Transverse colon (tissue), 4 donors: ENCODE data around the gene WT1. TPM values are rescaled to one million over a fixed set of nuclear protein-coding genes. Genes with fewer than 3 reads are reported as not detected.
"Not testable (repeated sequence)": the region's sequence is repeated elsewhere in the genome, so short reads cannot be mapped to it uniquely, and the experiment has no call there.

Experiments
- DNase-seq: peaks from one replicate; pipeline ENCODE4 v3.0.0-alpha.2; 2019
- H3K27ac ChIP-seq, 4 donors: fragments of 200-600 bp; sonication (generic); 2 replicates each; pipeline ENCODE4 v1.5.1; 2016 to 2018; ENCODE audit warnings: inconsistent platforms in 4 of 4
- H3K27me3 ChIP-seq: fragments of 200-600 bp; sonication (generic); 2 replicates; pipeline ENCODE4 v1.5.1; 2017; ENCODE audit warnings: inconsistent platforms
- H3K36me3 ChIP-seq, 4 donors: fragments of 200-600 bp; sonication (generic); 2 replicates each; pipeline ENCODE4 v1.5.1; 2017 to 2019; ENCODE audit warnings: inconsistent platforms in 4 of 4
- H3K4me1 ChIP-seq, 4 donors: fragments of 200-600 bp; sonication (generic); 2 replicates each; pipeline ENCODE4 v1.5.1; 2017 to 2020; ENCODE audit warnings: inconsistent platforms in 4 of 4
- H3K4me3 ChIP-seq, 4 donors: fragments of 200-600 bp; sonication (generic); 1 replicate in 1 of 4; 2 replicates in 3 of 4; pipeline versions ENCODE4 v1.5.1 to v1.6.1; 2017 to 2019; ENCODE audit warnings: inconsistent platforms in 4 of 4
- H3K9me3 ChIP-seq, 2 donors: fragments of 200-600 bp; sonication (generic); 2 replicates each; pipeline ENCODE4 v1.5.1; 2017 to 2019; ENCODE audit warnings: inconsistent platforms in 2 of 2
- EP300 ChIP-seq: sonication (generic); formaldehyde crosslinking; IDR thresholded peaks from one replicate; pipeline ENCODE4 v1.6.1; 2017; ENCODE audit warnings: antibody characterized with exemption, low read depth
- POLR2A ChIP-seq: fragments of 450-650 bp; IDR thresholded peaks from one replicate; pipeline ENCODE4 v1.6.1; 2016; ENCODE audit warnings: antibody characterized with exemption, mild to moderate bottlenecking, moderate library complexity
- POLR2AphosphoS5 ChIP-seq, 3 donors: sonication (generic); formaldehyde crosslinking; IDR thresholded peaks; one replicate each; pipeline ENCODE4 v1.6.1; 2016; ENCODE audit warnings: antibody characterized with exemption in 3 of 3
- WGBS, 2 donors: methylation state at CpG; one replicate each; pipeline ENCODE4 v1.1.5; 2018; ENCODE audit warnings: low coverage in 1 of 2; 5-methylcytosine and 5-hydroxymethylcytosine counted together
- in situ Hi-C, 4 donors: fragments of 200-750 bp; cut with MboI; loops; one replicate each; pipeline versions ENCODE4 v1.15.0 to v1.15.1; 2017; ENCODE audit warnings: low sequenced_read_pairs in 3 of 4, low pct_ligation_motif_present in 1 of 4, low pct_unique_long_range_greater_than_20kb in 1 of 4
- intact Hi-C: fragments of 100-400 bp; cut with DNase I; formaldehyde crosslinking; loops from one replicate; pipeline ENCODE4 v1.15.1; 2023; ENCODE audit warnings: low total_unique reads
- total RNA-seq, 4 donors: library from RNA; depleted of rRNA; stranded (reverse); fragments of >200 nt; gene quantifications; one replicate each; pipeline ENCODE4 v1.1.0, GENCODE V29; 2016
- TF ChIP-seq, protein P1 (sequence below), 5 experiments: fragments of 200-600 bp in 3 of 5; fragments of 450-650 bp in 2 of 5; sonication (generic) in 3 of 5; IDR thresholded peaks; 1 replicate in 2 of 5; 2 replicates in 3 of 5; pipeline ENCODE4 v1.5.1; 2016 to 2017; ENCODE audit warnings: antibody characterized with exemption in 5 of 5, inconsistent platforms in 3 of 5, mild to moderate bottlenecking in 2 of 5, moderate library complexity in 1 of 5

Gene WT1
- total RNA-seq, 4 donors from 2014 or later = 0.55 to 3.0 (median 0.95) TPM; not detected in 1

DNA sequence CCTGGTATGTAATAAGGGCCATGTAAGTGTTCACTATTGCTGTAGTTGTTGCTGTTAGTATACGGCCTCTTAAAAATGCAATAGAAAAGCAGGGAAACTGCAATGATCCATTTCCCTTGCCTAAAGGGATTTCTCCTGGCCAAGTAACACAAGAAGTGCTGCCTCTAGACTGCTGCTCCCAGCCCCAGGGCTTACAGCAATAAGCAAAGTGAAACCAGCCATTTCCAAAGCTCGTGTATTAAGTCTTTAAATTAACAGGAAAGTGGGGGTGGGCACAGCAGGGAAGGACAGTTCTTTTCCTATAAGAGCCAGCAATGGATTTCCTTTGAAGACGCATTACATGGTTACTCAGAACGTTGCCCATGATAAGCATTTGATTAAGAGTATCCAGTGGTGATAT, 36.9 kb upstream of the WT1 start:
- in situ Hi-C loops = no loop called here
- WGBS, 2 donors = 68 to 90% methylated on average over 3 to 4 of the region's 4 CpGs

DNA sequence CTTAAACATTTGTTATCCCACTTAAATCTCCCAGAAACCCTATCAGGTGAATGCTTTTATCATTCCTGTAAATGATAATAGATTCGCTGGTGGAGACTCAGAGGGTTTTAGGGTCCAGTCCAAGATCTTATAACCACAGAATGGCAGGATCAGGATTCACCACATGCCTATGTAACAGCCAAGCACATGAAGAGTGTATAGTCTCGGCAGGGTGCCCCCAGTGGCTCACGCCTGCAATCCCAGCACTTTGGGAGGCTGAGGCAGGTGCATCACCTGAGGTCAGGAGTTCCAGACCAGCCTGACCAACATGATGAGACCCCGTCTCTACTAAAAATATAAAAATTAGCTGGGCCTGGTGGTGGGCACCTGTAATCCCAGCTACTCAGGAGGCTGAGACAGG, 36.2 kb upstream of the WT1 start:
- in situ Hi-C loops = not testable (repeated sequence)
- 93% methylated on average over 4 of the region's 4 CpGs; no CpG with 5 or more reads in 1 of the 2 donors for WGBS, 2 donors

More for the DNA sequence above, 36.9 kb upstream of the WT1 start:
- no peaks in the 10 kb centered on the region for H3K4me1 ChIP-seq
- H3K36me3 ChIP-seq = no peaks in the 10 kb centered on the region
- TF ChIP-seq, protein P1, sequence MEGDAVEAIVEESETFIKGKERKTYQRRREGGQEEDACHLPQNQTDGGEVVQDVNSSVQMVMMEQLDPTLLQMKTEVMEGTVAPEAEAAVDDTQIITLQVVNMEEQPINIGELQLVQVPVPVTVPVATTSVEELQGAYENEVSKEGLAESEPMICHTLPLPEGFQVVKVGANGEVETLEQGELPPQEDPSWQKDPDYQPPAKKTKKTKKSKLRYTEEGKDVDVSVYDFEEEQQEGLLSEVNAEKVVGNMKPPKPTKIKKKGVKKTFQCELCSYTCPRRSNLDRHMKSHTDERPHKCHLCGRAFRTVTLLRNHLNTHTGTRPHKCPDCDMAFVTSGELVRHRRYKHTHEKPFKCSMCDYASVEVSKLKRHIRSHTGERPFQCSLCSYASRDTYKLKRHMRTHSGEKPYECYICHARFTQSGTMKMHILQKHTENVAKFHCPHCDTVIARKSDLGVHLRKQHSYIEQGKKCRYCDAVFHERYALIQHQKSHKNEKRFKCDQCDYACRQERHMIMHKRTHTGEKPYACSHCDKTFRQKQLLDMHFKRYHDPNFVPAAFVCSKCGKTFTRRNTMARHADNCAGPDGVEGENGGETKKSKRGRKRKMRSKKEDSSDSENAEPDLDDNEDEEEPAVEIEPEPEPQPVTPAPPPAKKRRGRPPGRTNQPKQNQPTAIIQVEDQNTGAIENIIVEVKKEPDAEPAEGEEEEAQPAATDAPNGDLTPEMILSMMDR (IDR thresholded peaks at IDR 0.05) = no peak
- TF ChIP-seq POLR2AphosphoS5 (IDR thresholded peaks at IDR 0.05) (no peak), POLR2A (no peak), EP300 (no peak)
- no peak for DNase-seq
- no peaks in the 10 kb centered on the region for H3K9me3 ChIP-seq
- H3K27me3 ChIP-seq = no peaks in the 10 kb centered on the region
- no peak overlapping the region for H3K27ac ChIP-seq
- no peak overlapping the region for H3K4me3 ChIP-seq
- intact Hi-C loops = no loop called here

DNA sequence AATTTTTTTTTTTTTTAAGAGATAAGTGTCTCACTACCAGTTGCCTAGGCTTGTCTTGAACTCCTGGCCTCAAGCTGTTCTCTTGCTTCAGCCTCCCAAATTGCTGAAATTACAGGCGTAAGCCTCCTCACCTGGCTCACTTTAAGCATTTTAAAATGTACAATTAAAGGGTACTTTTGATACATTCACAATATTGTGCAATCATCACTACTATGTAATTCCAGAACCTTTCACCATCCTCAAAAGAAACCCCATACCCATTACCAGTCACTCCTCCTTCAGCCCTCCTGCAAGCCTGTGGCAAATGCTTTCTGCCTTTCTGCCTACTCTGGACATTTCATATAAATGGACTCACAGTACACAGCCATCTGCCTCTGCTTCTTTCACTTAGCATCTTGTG, 34.5 kb upstream of the WT1 start:
- Histone ChIP-seq H3K4me1 (peaks cover 0 to 5% (median 0%) of the 10 kb centered on the region in 4 donors), H3K9me3 (no peaks in the 10 kb centered on the region), H3K4me3 (no peak overlapping the region), H3K36me3 (no peaks in the 10 kb centered on the region), H3K27ac (no peak overlapping the region), H3K27me3 (no peaks in the 10 kb centered on the region)
- intact Hi-C loops = no loop called here
- TF ChIP-seq POLR2AphosphoS5 (IDR thresholded peaks at IDR 0.05) = no peak
- TF ChIP-seq, protein P1 (IDR thresholded peaks at IDR 0.05) = no peak
- TF ChIP-seq EP300 = no peak
- no peak for TF ChIP-seq POLR2A
- in situ Hi-C loops = no loop called here
- 90 to 93% methylated on average over 1 of the region's 1 CpG for WGBS, 2 donors
- DNase-seq = no peak

More for the DNA sequence above, 36.2 kb upstream of the WT1 start:
- intact Hi-C loops, H3K27ac ChIP-seq, H3K36me3 ChIP-seq, H3K27me3 ChIP-seq, H3K4me1 ChIP-seq, H3K4me3 ChIP-seq, H3K9me3 ChIP-seq, DNase-seq: not testable (repeated sequence)

DNA sequence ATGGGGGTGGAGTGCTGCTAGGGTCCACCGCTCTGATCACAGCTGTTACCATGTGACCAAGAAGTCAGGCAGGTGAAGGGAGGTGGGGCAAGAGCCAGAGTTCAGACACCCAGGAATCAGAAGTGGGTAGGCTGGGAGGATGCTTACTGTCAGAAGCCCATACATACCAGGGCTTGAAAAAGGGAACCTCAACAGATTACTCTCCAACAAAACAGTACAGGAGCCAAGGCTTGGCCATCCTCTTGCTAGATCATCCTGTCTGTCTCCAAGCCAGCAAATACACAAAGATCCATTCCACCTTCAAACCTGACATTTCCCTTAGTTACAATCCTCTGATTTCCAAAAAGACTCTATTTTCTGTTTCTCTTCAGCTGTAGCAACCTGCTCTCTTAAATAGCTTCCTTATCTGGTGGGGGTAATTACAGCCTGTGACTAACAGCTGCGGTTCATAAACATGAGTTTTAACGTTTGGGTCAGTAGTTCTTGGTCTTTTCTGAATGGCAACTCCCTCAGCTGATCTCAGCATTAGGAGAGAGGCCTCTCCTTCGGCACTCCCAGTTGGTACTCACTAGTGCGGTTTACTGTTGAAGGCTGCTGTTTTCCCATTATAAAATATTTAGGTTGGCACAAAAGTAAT, 31.1 kb upstream of the WT1 start:
- WGBS, 2 donors = 17 to 35% methylated on average over 2 to 5 of the region's 5 CpGs
- Histone ChIP-seq H3K4me1 (peaks cover 0 to 5% (median 0%) of the 10 kb centered on the region in 4 donors), H3K4me3 (no peak overlapping the region), H3K27ac (no peak overlapping the region), H3K27me3 (no peaks in the 10 kb centered on the region), H3K9me3 (no peaks in the 10 kb centered on the region), H3K36me3 (no peaks in the 10 kb centered on the region)
- intact Hi-C loops (no loop called here), in situ Hi-C loops (no loop called here)
- no peak for DNase-seq
- TF ChIP-seq POLR2A = no peak
- no peak for TF ChIP-seq EP300
- no peak for TF ChIP-seq POLR2AphosphoS5 (IDR thresholded peaks at IDR 0.05)
- TF ChIP-seq, protein P1 (IDR thresholded peaks at IDR 0.05) = no peak

DNA sequence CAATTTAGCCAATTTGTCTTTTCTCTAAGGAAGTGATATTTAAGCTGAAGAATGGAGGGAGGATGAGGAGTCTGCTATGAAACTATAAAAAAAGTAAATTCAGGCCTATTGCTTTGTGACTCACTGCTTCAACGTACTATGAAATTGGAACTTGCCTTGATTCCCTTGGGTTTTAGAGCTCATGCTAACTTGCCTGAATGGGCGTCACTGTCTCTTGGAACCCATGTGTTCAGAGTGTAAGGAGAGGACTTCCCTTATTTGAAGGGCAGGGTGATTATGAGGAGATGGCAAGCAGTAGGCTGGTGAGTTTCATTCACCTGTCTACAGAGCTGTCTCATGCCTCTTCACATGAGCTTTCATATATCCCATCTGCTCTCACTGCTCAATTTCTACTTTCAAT, 28.7 kb upstream of the WT1 start:
- intact Hi-C loops = no loop called here
- in situ Hi-C loops = no loop called here

More for the DNA sequence above, 28.7 kb upstream of the WT1 start:
- no peaks in the 10 kb centered on the region for H3K36me3 ChIP-seq
- H3K9me3 ChIP-seq = no peaks in the 10 kb centered on the region
- WGBS, 2 donors = 82% methylated on average over 2 of the region's 2 CpGs; no CpG with 5 or more reads in 1 of the 2 donors
- no peak for DNase-seq
- peaks cover 0 to 5% (median 0%) of the 10 kb centered on the region in 4 donors for H3K4me1 ChIP-seq
- no peak overlapping the region for H3K27ac ChIP-seq
- no peaks in the 10 kb centered on the region for H3K27me3 ChIP-seq
- TF ChIP-seq POLR2AphosphoS5 (IDR thresholded peaks at IDR 0.05) = no peak
- H3K4me3 ChIP-seq = no peak overlapping the region
